AG04450 (cell line): ENCODE data around the gene CXADR. TPM values are rescaled to one million over a fixed set of nuclear protein-coding genes. Genes with fewer than 3 reads are reported as not detected.
"Not testable (repeated sequence)": the region's sequence is repeated elsewhere in the genome, so short reads cannot be mapped to it uniquely, and the experiment has no call there.

Experiments used
- CTCF ChIA-PET: fragments of 300-600, 350-600 bp; formaldehyde crosslinking; extraction: SDS; loops from one replicate; lab custom pipeline; 2022; ENCODE audit warnings: antibody characterized with exemption, inconsistent platforms; lab: Charles Lee
- POLR2A ChIA-PET: fragments of 350-600 bp; formaldehyde crosslinking; extraction: SDS; loops from one replicate; lab custom pipeline; 2021; ENCODE audit warnings: antibody characterized with exemption, inconsistent platforms; lab: Yijun Ruan, JAX
- DNase-seq: peaks from one replicate; pipeline ENCODE4 v3.0.0-alpha.2; 2011; ENCODE audit warnings: low read depth, low spot score
- H3K27ac ChIP-seq: one replicate; pipeline ENCODE4 v1.5.1; 2012; ENCODE audit warnings: low read depth, low read length, control low read depth
- H3K27me3 ChIP-seq: one replicate; pipeline ENCODE4 v1.6.0; 2012; ENCODE audit warnings: low read length; ENCODE audit not compliant: control insufficient read depth, insufficient read depth
- H3K4me3 ChIP-seq: 2 replicates; pipeline ENCODE4 v1.5.1; 2011; ENCODE audit warnings: mild to moderate bottlenecking, low read depth, low read length, control low read depth
- H3K9me3 ChIP-seq: 2 replicates; pipeline ENCODE4 v1.5.1; 2012; ENCODE audit warnings: low read length; ENCODE audit not compliant: control insufficient read depth, insufficient read depth
- CTCF ChIP-seq: IDR thresholded peaks from 2 replicates; pipeline ENCODE4 v1.5.1; 2011; ENCODE audit warnings: low read depth, low read length, control low read depth, inconsistent platforms
- polyA plus RNA-seq: library from polyadenylated mRNA; depleted of rRNA; stranded (reverse); fragments of >200 nt; gene quantifications from 2 replicates; pipeline ENCODE4 v1.2.3, GENCODE V29; 2011

Gene CXADR
- polyA plus RNA-seq, 1 experiment = 0.99 TPM

GRCh38 chr21:17479606-17480005, 33.2 kb upstream of the CXADR start:
- H3K9me3 ChIP-seq = no peaks in the 10 kb centered on the region
- POLR2A ChIA-PET = no interaction called here
- DNase-seq = no peak
- H3K27me3 ChIP-seq = no peaks in the 10 kb centered on the region
- H3K27ac ChIP-seq = no peak overlapping the region
- no peak for TF ChIP-seq CTCF
- CTCF ChIA-PET = interaction anchor here (0.7 kb wide), 1 partner anchor 33 kb away, joined by 6 read pairs; the partner anchor contains the start of gene CXADR
- H3K4me3 ChIP-seq = no peak overlapping the region

- Histone ChIP-seq H3K4me3 (no peak overlapping the region), H3K27me3 (no peaks in the 10 kb centered on the region), H3K9me3 (no peaks in the 10 kb centered on the region; the same call in 1 of the 2 replicates), H3K27ac (no peak overlapping the region)
- no peak for DNase-seq
- ChIA-PET CTCF (no interaction called here), POLR2A (no interaction called here)
- TF ChIP-seq CTCF = no peak
Measured at GRCh38 chr21:17482928-17483327, 29.9 kb upstream of the CXADR start.

- ChIA-PET POLR2A (no interaction called here), CTCF (no interaction called here)
- Histone ChIP-seq H3K9me3 (no peaks in the 10 kb centered on the region; the same call in 1 of the 2 replicates), H3K4me3 (no peak overlapping the region), H3K27me3 (no peaks in the 10 kb centered on the region), H3K27ac (no peak overlapping the region)
- no peak for TF ChIP-seq CTCF
- DNase-seq = no peak
Measured at GRCh38 chr21:17488620-17489019, 24.2 kb upstream of the CXADR start.

- DNase-seq = peak; percentile 13
- POLR2A ChIA-PET, H3K4me3 ChIP-seq, H3K27me3 ChIP-seq, CTCF ChIA-PET, H3K9me3 ChIP-seq, H3K27ac ChIP-seq: not testable (repeated sequence)
Measured at GRCh38 chr21:17489565-17489964, 23.3 kb upstream of the CXADR start.

- Histone ChIP-seq H3K9me3 (no peaks in the 10 kb centered on the region), H3K4me3 (no peak overlapping the region), H3K27ac (peak overlapping the region; percentile 80), H3K27me3 (no peaks in the 10 kb centered on the region)
- ChIA-PET POLR2A (interaction anchor here (0.6 to 1.0 kb wide), 3 partner anchors 11 to 111 kb away, joined by 3 to 5 read pairs (median 3); no protein-coding TSS in a partner anchor), CTCF (interaction anchor here (1.3 kb wide), 1 partner anchor 94 kb away, joined by 4 read pairs; no protein-coding TSS in a partner anchor)
- no peak for TF ChIP-seq CTCF
- DNase-seq = peak; percentile 93
Measured at GRCh38 chr21:17491716-17492414, 21.0 kb upstream of the CXADR start.
